GM12878 (cell line): ENCODE results near the gene RPS6KA3. TPM values are rescaled to one million over a fixed set of nuclear protein-coding genes. Genes with fewer than 3 reads are reported as not detected.
A peak's percentile ranks its signal among the peaks of the same experiment; 100 is the strongest.

Source experiments
- BRCA1 ChIP-seq: IDR thresholded peaks from 2 replicates; pipeline ENCODE4 v1.6.1; 2011; ENCODE audit warnings: low read depth, low read length, improper control_type of control experiment
- CHD2 ChIP-seq: IDR thresholded peaks from 2 replicates; pipeline ENCODE4 v1.6.1; 2011; ENCODE audit warnings: low read depth, low read length, improper control_type of control experiment, borderline replicate concordance
- CREB1 ChIP-seq: IDR thresholded peaks from 2 replicates; pipeline ENCODE4 v1.6.1; 2012; ENCODE audit warnings: low read depth, mild to moderate bottlenecking, inconsistent platforms
- CREM ChIP-seq: IDR thresholded peaks from 2 replicates; pipeline ENCODE4 v1.6.1; 2014; ENCODE audit warnings: antibody characterized with exemption, low read depth
- EP300 ChIP-seq, 2 experiments: fragments of 150-350 bp in 1 of 2; IDR thresholded peaks; 2 replicates each; pipeline ENCODE4 v1.6.1; 2011 to 2012; ENCODE audit warnings: low read depth in 2 of 2, low read length in 2 of 2, borderline replicate concordance in 1 of 2, improper control_type of control experiment in 1 of 2, inconsistent platforms in 1 of 2; ENCODE audit not compliant: control insufficient read depth in 1 of 2
- GABPA ChIP-seq: IDR thresholded peaks from 2 replicates; pipeline ENCODE4 v1.6.1; 2014; ENCODE audit warnings: antibody characterized with exemption, low read depth, mild to moderate bottlenecking, inconsistent platforms
- NR2F1 ChIP-seq: fragments of 450-650 bp; conservative IDR thresholded peaks from 2 replicates; pipeline ENCODE4 v1.6.1; 2017; ENCODE audit warnings: mild to moderate bottlenecking
- POU2F2 ChIP-seq: IDR thresholded peaks from 3 replicates; pipeline ENCODE4 v1.6.1; 2011; ENCODE audit warnings: low read depth, mild to moderate bottlenecking, low read length, borderline replicate concordance
- RAD51 ChIP-seq: fragments of 450-650 bp; IDR thresholded peaks from 2 replicates; pipeline ENCODE4 v1.6.1; 2016; ENCODE audit warnings: moderate library complexity, mild to moderate bottlenecking, inconsistent platforms
- RCOR1 ChIP-seq: conservative IDR thresholded peaks from 2 replicates; pipeline ENCODE4 v1.6.1; 2012; ENCODE audit warnings: low read depth, low read length, improper control_type of control experiment
- YBX1 ChIP-seq: fragments of 450-650 bp; IDR thresholded peaks from 2 replicates; pipeline ENCODE4 v1.6.1; 2016; ENCODE audit warnings: antibody characterized with exemption
- polyA plus RNA-seq, 11 experiments: library from polyadenylated mRNA; depleted of rRNA in 4 of 11; unstranded in 6 of 11; stranded (reverse) in 5 of 11; fragments of >200 nt; fragmentation: Nextera tagmentation in 4 of 11; fragmentation: Illumina TruSeq in 1 of 11; extraction: Ambion mirVana in 4 of 11; extraction: Trizol in 1 of 11; gene quantifications; 1 replicate in 1 of 11; 2 replicates in 10 of 11; pipeline versions ENCODE4 v1.2.1 to v1.2.3, GENCODE V29; 2011 to 2016; ENCODE audit warnings: inconsistent platforms in 2 of 11, missing spikeins in 2 of 11, low read depth in 1 of 11
- total RNA-seq, 4 experiments: library from RNA; depleted of rRNA in 3 of 4; stranded (reverse); fragments of >200 nt in 3 of 4; fragmentation: Illumina TruSeq in 1 of 4; extraction: Trizol in 1 of 4; gene quantifications; 2 replicates each; pipeline versions ENCODE4 v1.2.1 to v1.2.3, GENCODE V29; 2013 to 2021
- TF ChIP-seq, protein P1 (sequence below): fragments of 450-650 bp; formaldehyde crosslinking; IDR thresholded peaks from 2 replicates; pipeline ENCODE4 v1.5.0; 2022; ENCODE audit warnings: mild to moderate bottlenecking, missing genetic modification characterization
- TF ChIP-seq, protein P2 (sequence below): fragments of 450-650 bp; IDR thresholded peaks from 2 replicates; pipeline ENCODE4 v1.6.1; 2017; ENCODE audit warnings: mild to moderate bottlenecking, low read depth, inconsistent platforms; ENCODE audit not compliant: poor library complexity, severe bottlenecking
- TF ChIP-seq, protein P3 (sequence below): IDR thresholded peaks from 2 replicates; pipeline ENCODE4 v1.6.1; 2011; ENCODE audit warnings: borderline replicate concordance, low read depth, mild to moderate bottlenecking, moderate library complexity, mixed read lengths, low read length; ENCODE audit not compliant: insufficient read depth; ENCODE audit errors: extremely low read length
- TF ChIP-seq, protein P4 (sequence below): fragments of 450-650 bp; conservative IDR thresholded peaks from 2 replicates; pipeline ENCODE4 v1.6.1; 2017; ENCODE audit warnings: mild to moderate bottlenecking, moderate library complexity
- TF ChIP-seq, protein P5 (sequence below): IDR thresholded peaks from 2 replicates; pipeline ENCODE4 v1.6.1; 2012; ENCODE audit warnings: low read length, inconsistent platforms
- TF ChIP-seq, protein P6 (sequence below): IDR thresholded peaks from 2 replicates; pipeline ENCODE4 v1.6.1; 2011; ENCODE audit warnings: low read depth, low read length, improper control_type of control experiment, borderline replicate concordance

Gene RPS6KA3
- total and polyA plus RNA-seq, 10 of the 15 experiments (the other 5 are each of a cell fraction or from before 2014, with no cell fraction given) = 2.8 to 35.6 (median 15.8) TPM

- TF ChIP-seq, protein P1, sequence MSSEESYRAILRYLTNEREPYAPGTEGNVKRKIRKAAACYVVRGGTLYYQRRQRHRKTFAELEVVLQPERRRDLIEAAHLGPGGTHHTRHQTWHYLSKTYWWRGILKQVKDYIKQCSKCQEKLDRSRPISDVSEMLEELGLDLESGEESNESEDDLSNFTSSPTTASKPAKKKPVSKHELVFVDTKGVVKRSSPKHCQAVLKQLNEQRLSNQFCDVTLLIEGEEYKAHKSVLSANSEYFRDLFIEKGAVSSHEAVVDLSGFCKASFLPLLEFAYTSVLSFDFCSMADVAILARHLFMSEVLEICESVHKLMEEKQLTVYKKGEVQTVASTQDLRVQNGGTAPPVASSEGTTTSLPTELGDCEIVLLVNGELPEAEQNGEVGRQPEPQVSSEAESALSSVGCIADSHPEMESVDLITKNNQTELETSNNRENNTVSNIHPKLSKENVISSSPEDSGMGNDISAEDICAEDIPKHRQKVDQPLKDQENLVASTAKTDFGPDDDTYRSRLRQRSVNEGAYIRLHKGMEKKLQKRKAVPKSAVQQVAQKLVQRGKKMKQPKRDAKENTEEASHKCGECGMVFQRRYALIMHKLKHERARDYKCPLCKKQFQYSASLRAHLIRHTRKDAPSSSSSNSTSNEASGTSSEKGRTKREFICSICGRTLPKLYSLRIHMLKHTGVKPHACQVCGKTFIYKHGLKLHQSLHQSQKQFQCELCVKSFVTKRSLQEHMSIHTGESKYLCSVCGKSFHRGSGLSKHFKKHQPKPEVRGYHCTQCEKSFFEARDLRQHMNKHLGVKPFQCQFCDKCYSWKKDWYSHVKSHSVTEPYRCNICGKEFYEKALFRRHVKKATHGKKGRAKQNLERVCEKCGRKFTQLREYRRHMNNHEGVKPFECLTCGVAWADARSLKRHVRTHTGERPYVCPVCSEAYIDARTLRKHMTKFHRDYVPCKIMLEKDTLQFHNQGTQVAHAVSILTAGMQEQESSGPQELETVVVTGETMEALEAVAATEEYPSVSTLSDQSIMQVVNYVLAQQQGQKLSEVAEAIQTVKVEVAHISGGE (CRISPR knock-in tag) = no peak
- TF ChIP-seq BRCA1 (no peak), CREB1 (peak; percentile 93), GABPA (no peak), NR2F1 (peak; percentile 15; the same call in 1 of the 2 replicates), RCOR1 (no peak), POU2F2 (no peak), YBX1 (no peak), EP300 (IDR thresholded peaks at IDR 0.05; ENCODE audit: borderline replicate concordance in 1 of 2, control insufficient read depth in 1 of 2, low read depth in 2 of 2, low read length in 2 of 2) (no peak), RAD51 (no peak), CHD2 (no peak), CREM (peak; percentile 86)
- TF ChIP-seq, protein P2, sequence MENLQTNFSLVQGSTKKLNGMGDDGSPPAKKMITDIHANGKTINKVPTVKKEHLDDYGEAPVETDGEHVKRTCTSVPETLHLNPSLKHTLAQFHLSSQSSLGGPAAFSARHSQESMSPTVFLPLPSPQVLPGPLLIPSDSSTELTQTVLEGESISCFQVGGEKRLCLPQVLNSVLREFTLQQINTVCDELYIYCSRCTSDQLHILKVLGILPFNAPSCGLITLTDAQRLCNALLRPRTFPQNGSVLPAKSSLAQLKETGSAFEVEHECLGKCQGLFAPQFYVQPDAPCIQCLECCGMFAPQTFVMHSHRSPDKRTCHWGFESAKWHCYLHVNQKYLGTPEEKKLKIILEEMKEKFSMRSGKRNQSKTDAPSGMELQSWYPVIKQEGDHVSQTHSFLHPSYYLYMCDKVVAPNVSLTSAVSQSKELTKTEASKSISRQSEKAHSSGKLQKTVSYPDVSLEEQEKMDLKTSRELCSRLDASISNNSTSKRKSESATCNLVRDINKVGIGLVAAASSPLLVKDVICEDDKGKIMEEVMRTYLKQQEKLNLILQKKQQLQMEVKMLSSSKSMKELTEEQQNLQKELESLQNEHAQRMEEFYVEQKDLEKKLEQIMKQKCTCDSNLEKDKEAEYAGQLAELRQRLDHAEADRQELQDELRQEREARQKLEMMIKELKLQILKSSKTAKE = peak; percentile 25
- TF ChIP-seq, protein P3, sequence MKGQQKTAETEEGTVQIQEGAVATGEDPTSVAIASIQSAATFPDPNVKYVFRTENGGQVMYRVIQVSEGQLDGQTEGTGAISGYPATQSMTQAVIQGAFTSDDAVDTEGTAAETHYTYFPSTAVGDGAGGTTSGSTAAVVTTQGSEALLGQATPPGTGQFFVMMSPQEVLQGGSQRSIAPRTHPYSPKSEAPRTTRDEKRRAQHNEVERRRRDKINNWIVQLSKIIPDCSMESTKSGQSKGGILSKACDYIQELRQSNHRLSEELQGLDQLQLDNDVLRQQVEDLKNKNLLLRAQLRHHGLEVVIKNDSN = no peak
- TF ChIP-seq, protein P4, sequence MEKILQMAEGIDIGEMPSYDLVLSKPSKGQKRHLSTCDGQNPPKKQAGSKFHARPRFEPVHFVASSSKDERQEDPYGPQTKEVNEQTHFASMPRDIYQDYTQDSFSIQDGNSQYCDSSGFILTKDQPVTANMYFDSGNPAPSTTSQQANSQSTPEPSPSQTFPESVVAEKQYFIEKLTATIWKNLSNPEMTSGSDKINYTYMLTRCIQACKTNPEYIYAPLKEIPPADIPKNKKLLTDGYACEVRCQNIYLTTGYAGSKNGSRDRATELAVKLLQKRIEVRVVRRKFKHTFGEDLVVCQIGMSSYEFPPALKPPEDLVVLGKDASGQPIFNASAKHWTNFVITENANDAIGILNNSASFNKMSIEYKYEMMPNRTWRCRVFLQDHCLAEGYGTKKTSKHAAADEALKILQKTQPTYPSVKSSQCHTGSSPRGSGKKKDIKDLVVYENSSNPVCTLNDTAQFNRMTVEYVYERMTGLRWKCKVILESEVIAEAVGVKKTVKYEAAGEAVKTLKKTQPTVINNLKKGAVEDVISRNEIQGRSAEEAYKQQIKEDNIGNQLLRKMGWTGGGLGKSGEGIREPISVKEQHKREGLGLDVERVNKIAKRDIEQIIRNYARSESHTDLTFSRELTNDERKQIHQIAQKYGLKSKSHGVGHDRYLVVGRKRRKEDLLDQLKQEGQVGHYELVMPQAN = peak; percentile 84
- TF ChIP-seq, protein P5, sequence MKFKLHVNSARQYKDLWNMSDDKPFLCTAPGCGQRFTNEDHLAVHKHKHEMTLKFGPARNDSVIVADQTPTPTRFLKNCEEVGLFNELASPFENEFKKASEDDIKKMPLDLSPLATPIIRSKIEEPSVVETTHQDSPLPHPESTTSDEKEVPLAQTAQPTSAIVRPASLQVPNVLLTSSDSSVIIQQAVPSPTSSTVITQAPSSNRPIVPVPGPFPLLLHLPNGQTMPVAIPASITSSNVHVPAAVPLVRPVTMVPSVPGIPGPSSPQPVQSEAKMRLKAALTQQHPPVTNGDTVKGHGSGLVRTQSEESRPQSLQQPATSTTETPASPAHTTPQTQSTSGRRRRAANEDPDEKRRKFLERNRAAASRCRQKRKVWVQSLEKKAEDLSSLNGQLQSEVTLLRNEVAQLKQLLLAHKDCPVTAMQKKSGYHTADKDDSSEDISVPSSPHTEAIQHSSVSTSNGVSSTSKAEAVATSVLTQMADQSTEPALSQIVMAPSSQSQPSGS = no peak
- TF ChIP-seq, protein P6, sequence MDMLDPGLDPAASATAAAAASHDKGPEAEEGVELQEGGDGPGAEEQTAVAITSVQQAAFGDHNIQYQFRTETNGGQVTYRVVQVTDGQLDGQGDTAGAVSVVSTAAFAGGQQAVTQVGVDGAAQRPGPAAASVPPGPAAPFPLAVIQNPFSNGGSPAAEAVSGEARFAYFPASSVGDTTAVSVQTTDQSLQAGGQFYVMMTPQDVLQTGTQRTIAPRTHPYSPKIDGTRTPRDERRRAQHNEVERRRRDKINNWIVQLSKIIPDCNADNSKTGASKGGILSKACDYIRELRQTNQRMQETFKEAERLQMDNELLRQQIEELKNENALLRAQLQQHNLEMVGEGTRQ = no peak
Observed at GRCh38 chrX:20141281-20142220, 125.2 kb downstream of the RPS6KA3 start, which contains the start of gene EIF1AX (continued).
